ENCODE data around the gene ZNF317. TPM values are rescaled to one million over a fixed set of nuclear protein-coding genes. Genes with fewer than 3 reads are reported as not detected.

The ZNF317 gene
- total and polyA plus RNA-seq, 7 experiments from 2014 or later, result 33.3 to 75.5 (median 52.2) TPM

- Histone ChIP-seq H3K36me3 (ENCODE audit: control insufficient read depth in 2 of 3, insufficient read depth in 3 of 3, low read length in 3 of 3) (peaks cover 0 to 49% (median 4%) of the 10 kb centered on the region in 3 experiments), H3K4me3 (ENCODE audit: low read length) (no peak overlapping the region), H3K27ac (ENCODE audit: low read depth, low read length) (no peak overlapping the region), H3K4me1 (ENCODE audit: control insufficient read depth in 2 of 2, insufficient read depth in 2 of 2, low read length in 2 of 2) (no peaks in the 10 kb centered on the region), H3K27me3 (ENCODE audit: control insufficient read depth in 2 of 2, insufficient read depth in 2 of 2, low read length in 2 of 2) (no peaks in the 10 kb centered on the region), H3K9me3 (ENCODE audit: control insufficient read depth in 2 of 3, low read length in 3 of 3) (peaks cover 0 to 17% (median 9%) of the 10 kb centered on the region in 3 experiments)
- ATAC-seq, result no peak
- Mint-ChIP-seq H3K4me1 (peaks cover 9 to 82% (median 73%) of the 10 kb centered on the region in 7 donors), H3K27ac (peak overlapping the region in 1 of 9 donors; percentile 25), H3K36me3 (peaks cover 28 to 94% (median 87%) of the 10 kb centered on the region in 5 donors), H3K9me3 (peaks cover 9 to 89% (median 47%) of the 10 kb centered on the region in 11 donors), H3K27me3 (no peaks in the 10 kb centered on the region), H3K4me3 (peak overlapping the region in 3 of 10 donors; percentile 3 to 48 (median 38))
- ChIA-PET CTCF (no interaction called here), POLR2A (no interaction called here)
- no peak for DNase-seq
- intact Hi-C loops (cut with micrococcal nuclease), result no loop called here
These were observed 8.5 kb downstream of the ZNF317 start for GRCh38 chr19:9148697-9149096.

DNA sequence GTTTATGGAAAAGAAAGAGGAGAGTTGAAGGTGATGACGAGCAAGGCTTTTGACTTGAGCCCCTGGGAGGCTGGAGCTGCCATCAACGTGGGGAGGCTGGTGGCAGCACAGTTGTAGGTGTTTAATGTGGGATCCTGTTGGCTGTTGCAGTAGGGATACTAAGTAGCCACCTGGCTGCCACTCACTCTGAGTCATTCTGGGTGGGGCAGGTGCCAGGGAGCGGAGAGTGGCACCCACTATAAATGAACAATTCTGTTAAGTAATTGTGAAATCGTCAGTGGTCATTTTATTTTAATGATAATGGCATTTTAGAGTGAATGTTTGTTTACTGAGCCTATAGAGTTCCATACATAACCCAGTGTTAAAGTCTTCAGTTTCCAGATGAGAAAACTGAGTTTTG is 9.8 kb downstream of the ZNF317 start:
- Histone ChIP-seq H3K27me3 (ENCODE audit: control insufficient read depth in 2 of 2, insufficient read depth in 2 of 2, low read length in 2 of 2) (no peaks in the 10 kb centered on the region), H3K4me1 (ENCODE audit: control insufficient read depth in 2 of 2, insufficient read depth in 2 of 2, low read length in 2 of 2) (no peaks in the 10 kb centered on the region), H3K9me3 (ENCODE audit: control insufficient read depth in 2 of 3, low read length in 3 of 3) (peaks cover 0 to 15% (median 3%) of the 10 kb centered on the region in 3 experiments), H3K4me3 (ENCODE audit: low read length) (no peak overlapping the region), H3K36me3 (ENCODE audit: control insufficient read depth in 2 of 3, insufficient read depth in 3 of 3, low read length in 3 of 3) (peaks cover 0 to 57% (median 4%) of the 10 kb centered on the region in 3 experiments), H3K27ac (ENCODE audit: low read depth, low read length) (no peak overlapping the region)
- no peaks in the 10 kb centered on the region for H3K27me3 Mint-ChIP-seq
- peak overlapping the region in 4 of 10 donors; percentile 4 to 53 (median 46) for H3K4me3 Mint-ChIP-seq
- ATAC-seq (no peak), DNase-seq (no peak)
- peaks cover 9 to 83% (median 74%) of the 10 kb centered on the region in 7 donors for H3K4me1 Mint-ChIP-seq
- peaks cover 27 to 95% (median 89%) of the 10 kb centered on the region in 5 donors for H3K36me3 Mint-ChIP-seq
- ChIA-PET CTCF (no interaction called here), POLR2A (no interaction called here)
- H3K27ac Mint-ChIP-seq, result peak overlapping the region in 3 of 9 donors; percentile 4 to 46 (median 10)
- H3K9me3 Mint-ChIP-seq, result peaks cover 6 to 91% (median 46%) of the 10 kb centered on the region in 11 donors
- intact Hi-C loops (cut with micrococcal nuclease), result no loop called here

DNA sequence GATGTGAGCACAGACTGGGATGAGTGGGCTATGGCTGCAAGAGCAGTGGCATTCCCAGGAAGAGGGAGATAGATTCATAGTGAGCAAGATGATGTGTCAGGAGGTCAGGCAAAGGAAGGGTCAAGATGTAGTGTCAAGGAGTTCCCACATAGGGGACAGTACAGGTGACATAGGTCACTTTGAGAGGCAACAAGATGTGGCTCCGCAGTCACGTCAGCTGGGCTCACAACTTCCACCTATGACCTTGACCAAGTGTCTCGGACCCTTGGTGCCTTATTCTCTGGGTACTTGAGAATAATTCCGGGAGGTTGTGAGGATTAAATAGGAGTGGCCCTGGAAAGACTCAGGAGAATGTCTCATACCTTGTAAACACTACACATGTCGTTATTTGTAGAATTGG is 10.5 kb downstream of the ZNF317 start:
- Histone ChIP-seq H3K27ac (ENCODE audit: low read depth, low read length) (no peak overlapping the region), H3K4me1 (ENCODE audit: control insufficient read depth in 2 of 2, insufficient read depth in 2 of 2, low read length in 2 of 2) (no peaks in the 10 kb centered on the region), H3K36me3 (ENCODE audit: control insufficient read depth in 2 of 3, insufficient read depth in 3 of 3, low read length in 3 of 3) (peaks cover 0 to 57% (median 4%) of the 10 kb centered on the region in 3 experiments), H3K9me3 (ENCODE audit: control insufficient read depth in 2 of 3, low read length in 3 of 3) (peaks cover 0 to 9% (median 0%) of the 10 kb centered on the region in 3 experiments), H3K4me3 (ENCODE audit: low read length) (no peak overlapping the region), H3K27me3 (ENCODE audit: control insufficient read depth in 2 of 2, insufficient read depth in 2 of 2, low read length in 2 of 2) (no peaks in the 10 kb centered on the region)
- H3K36me3 Mint-ChIP-seq, result peaks cover 30 to 95% (median 89%) of the 10 kb centered on the region in 5 donors
- ChIA-PET CTCF (no interaction called here), POLR2A (no interaction called here)
- H3K4me1 Mint-ChIP-seq, result peaks cover 6 to 84% (median 77%) of the 10 kb centered on the region in 7 donors
- DNase-seq (no peak), ATAC-seq (no peak)
- H3K27me3 Mint-ChIP-seq, result no peaks in the 10 kb centered on the region
- peaks cover 6 to 91% (median 47%) of the 10 kb centered on the region in 11 donors for H3K9me3 Mint-ChIP-seq
- intact Hi-C loops (cut with micrococcal nuclease), result no loop called here
- peak overlapping the region in 3 of 9 donors; percentile 14 to 16 (median 16) for H3K27ac Mint-ChIP-seq
- peak overlapping the region in 3 of 10 donors; percentile 45 to 53 (median 48) for H3K4me3 Mint-ChIP-seq

DNA sequence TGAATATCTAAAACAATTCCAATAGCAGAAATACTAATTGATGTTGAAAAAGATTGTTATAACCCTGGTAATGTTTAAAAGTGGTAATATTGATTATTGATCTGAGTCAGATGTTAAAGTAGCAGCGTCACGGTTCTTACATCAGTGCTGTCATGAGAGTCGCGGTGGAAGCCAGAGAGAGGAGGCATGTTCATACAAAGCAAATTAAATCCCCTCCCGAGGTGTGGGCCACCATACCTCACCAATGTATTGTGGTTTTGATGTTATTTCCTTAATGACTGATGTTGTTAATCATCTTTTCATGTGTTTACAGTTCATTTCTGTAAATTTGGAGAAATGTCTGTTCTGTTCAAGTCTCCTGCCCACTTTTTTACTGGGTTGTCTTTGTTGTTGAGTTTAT is 11.2 kb downstream of the ZNF317 start:
- Histone ChIP-seq H3K4me3 (ENCODE audit: low read length) (no peak overlapping the region), H3K27ac (ENCODE audit: low read depth, low read length) (no peak overlapping the region), H3K27me3 (ENCODE audit: control insufficient read depth in 2 of 2, insufficient read depth in 2 of 2, low read length in 2 of 2) (no peaks in the 10 kb centered on the region), H3K36me3 (ENCODE audit: control insufficient read depth in 2 of 3, insufficient read depth in 3 of 3, low read length in 3 of 3) (peaks cover 0 to 64% (median 10%) of the 10 kb centered on the region in 3 experiments), H3K4me1 (ENCODE audit: control insufficient read depth in 2 of 2, insufficient read depth in 2 of 2, low read length in 2 of 2) (no peaks in the 10 kb centered on the region), H3K9me3 (ENCODE audit: control insufficient read depth in 2 of 3, low read length in 3 of 3) (peaks cover 0 to 16% (median 0%) of the 10 kb centered on the region in 3 experiments)
- intact Hi-C loops (cut with micrococcal nuclease), result no loop called here
- ATAC-seq, result peak; percentile 42
- Mint-ChIP-seq H3K27ac (no peak overlapping the region), H3K27me3 (no peaks in the 10 kb centered on the region), H3K9me3 (peaks cover 6 to 92% (median 47%) of the 10 kb centered on the region in 11 donors), H3K4me1 (peaks cover 6 to 79% (median 71%) of the 10 kb centered on the region in 7 donors), H3K4me3 (peak overlapping the region in 3 of 10 donors; percentile 9 to 39 (median 22)), H3K36me3 (peaks cover 34 to 98% (median 90%) of the 10 kb centered on the region in 5 donors)
- POLR2A ChIA-PET, result no interaction called here
- no peak for DNase-seq
- CTCF ChIA-PET, result no interaction called here

DNA sequence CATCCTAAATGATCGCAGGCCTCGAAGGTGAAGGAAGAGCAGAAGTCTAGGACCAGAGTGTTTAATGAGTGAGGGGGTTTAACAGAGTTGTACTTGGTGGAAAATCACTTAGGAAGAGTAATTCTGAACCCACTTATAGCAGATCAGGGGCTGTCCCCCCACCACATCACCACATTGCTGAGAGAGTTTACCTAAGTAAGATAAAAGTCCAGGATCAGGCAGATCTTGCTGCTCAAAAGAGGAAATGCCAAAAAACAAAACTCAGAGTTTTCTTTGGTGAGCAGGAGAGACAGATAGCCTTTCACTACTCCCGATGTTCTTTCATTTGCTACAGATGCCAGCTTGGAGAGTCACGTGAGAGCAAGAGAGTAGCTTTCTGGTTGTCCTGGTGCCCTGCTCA is 15.4 kb downstream of the ZNF317 start:
- Histone ChIP-seq H3K4me1 (ENCODE audit: control insufficient read depth in 2 of 2, insufficient read depth in 2 of 2, low read length in 2 of 2) (no peaks in the 10 kb centered on the region), H3K27me3 (ENCODE audit: control insufficient read depth in 2 of 2, insufficient read depth in 2 of 2, low read length in 2 of 2) (no peaks in the 10 kb centered on the region), H3K27ac (ENCODE audit: low read depth, low read length) (no peak overlapping the region), H3K4me3 (ENCODE audit: low read length) (no peak overlapping the region), H3K9me3 (ENCODE audit: control insufficient read depth in 2 of 3, low read length in 3 of 3) (peaks cover 0 to 35% (median 10%) of the 10 kb centered on the region in 3 experiments), H3K36me3 (ENCODE audit: control insufficient read depth in 2 of 3, insufficient read depth in 3 of 3, low read length in 3 of 3) (peaks cover 21 to 76% (median 43%) of the 10 kb centered on the region in 3 experiments)
- intact Hi-C loops (cut with micrococcal nuclease), result no loop called here
- CTCF ChIA-PET, result no interaction called here
- Mint-ChIP-seq H3K4me3 (peak overlapping the region in 1 of 10 donors; percentile 35), H3K27me3 (no peaks in the 10 kb centered on the region), H3K9me3 (peaks cover 6 to 99% (median 59%) of the 10 kb centered on the region in 11 donors), H3K27ac (peak overlapping the region in 1 of 9 donors; percentile 58), H3K36me3 (peaks cover 56 to 100% (median 94%) of the 10 kb centered on the region in 5 donors), H3K4me1 (peaks cover 0 to 44% (median 37%) of the 10 kb centered on the region in 7 donors)
- DNase-seq (no peak), ATAC-seq (no peak)
- POLR2A ChIA-PET, result no interaction called here

GRCh38 chr19:9156304-9156703 is 16.1 kb downstream of the ZNF317 start:
- Histone ChIP-seq H3K36me3 (ENCODE audit: control insufficient read depth in 2 of 3, insufficient read depth in 3 of 3, low read length in 3 of 3) (peaks cover 28 to 80% (median 50%) of the 10 kb centered on the region in 3 experiments), H3K4me3 (ENCODE audit: low read length) (no peak overlapping the region), H3K27me3 (ENCODE audit: control insufficient read depth in 2 of 2, insufficient read depth in 2 of 2, low read length in 2 of 2) (no peaks in the 10 kb centered on the region), H3K27ac (ENCODE audit: low read depth, low read length) (no peak overlapping the region), H3K9me3 (ENCODE audit: control insufficient read depth in 2 of 3, low read length in 3 of 3) (peaks cover 0 to 42% (median 16%) of the 10 kb centered on the region in 3 experiments), H3K4me1 (ENCODE audit: control insufficient read depth in 2 of 2, insufficient read depth in 2 of 2, low read length in 2 of 2) (no peaks in the 10 kb centered on the region)
- DNase-seq (no peak), ATAC-seq (no peak)
- ChIA-PET POLR2A (no interaction called here), CTCF (no interaction called here)
- Mint-ChIP-seq H3K36me3 (peaks cover 56 to 100% (median 94%) of the 10 kb centered on the region in 5 donors), H3K4me1 (peaks cover 0 to 37% (median 30%) of the 10 kb centered on the region in 7 donors), H3K4me3 (no peak overlapping the region), H3K9me3 (peaks cover 0 to 99% (median 59%) of the 10 kb centered on the region in 11 donors), H3K27me3 (no peaks in the 10 kb centered on the region), H3K27ac (no peak overlapping the region)
- intact Hi-C loops (cut with micrococcal nuclease), result no loop called here

DNA sequence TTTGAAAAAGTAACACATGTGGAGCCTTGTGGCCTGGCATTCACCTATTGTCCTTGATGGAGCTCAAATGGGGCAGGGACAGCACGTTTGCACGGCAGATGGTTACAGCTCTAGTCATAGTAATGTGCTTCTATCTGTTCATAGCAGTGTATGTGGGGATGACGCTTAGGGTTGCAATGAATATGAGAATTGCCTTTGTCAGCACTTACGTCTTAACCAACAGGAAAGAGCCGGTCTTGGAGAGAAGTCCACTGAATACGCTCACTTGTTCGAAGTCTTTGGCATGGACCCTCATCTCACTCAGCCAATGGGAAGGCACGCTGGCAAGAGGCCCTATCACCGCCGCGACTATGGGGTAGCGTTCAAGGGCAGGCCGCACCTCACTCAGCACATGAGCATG is 19.7 kb downstream of the ZNF317 start:
- DNase-seq, result no peak
- peaks cover 0 to 11% (median 6%) of the 10 kb centered on the region in 7 donors for H3K4me1 Mint-ChIP-seq
- H3K27ac ChIP-seq (ENCODE audit: low read depth, low read length), result no peak overlapping the region
- H3K27me3 ChIP-seq (ENCODE audit: control insufficient read depth in 2 of 2, insufficient read depth in 2 of 2, low read length in 2 of 2), result no peaks in the 10 kb centered on the region
- ChIA-PET POLR2A (no interaction called here), CTCF (no interaction called here)
- H3K36me3 ChIP-seq (ENCODE audit: control insufficient read depth in 2 of 3, insufficient read depth in 3 of 3, low read length in 3 of 3), result peaks cover 36 to 88% (median 52%) of the 10 kb centered on the region in 3 experiments
- intact Hi-C loops (cut with micrococcal nuclease), result no loop called here
- H3K4me3 Mint-ChIP-seq, result peak overlapping the region in 1 of 10 donors; percentile 76
- no peaks in the 10 kb centered on the region for H3K4me1 ChIP-seq (ENCODE audit: control insufficient read depth in 2 of 2, insufficient read depth in 2 of 2, low read length in 2 of 2)
- H3K27ac Mint-ChIP-seq, result peak overlapping the region in 1 of 9 donors; percentile 68
- H3K4me3 ChIP-seq (ENCODE audit: low read length), result no peak overlapping the region
- peaks cover 0 to 96% (median 56%) of the 10 kb centered on the region in 11 donors for H3K9me3 Mint-ChIP-seq
- no peaks in the 10 kb centered on the region for H3K27me3 Mint-ChIP-seq
- peaks cover 64 to 98% (median 95%) of the 10 kb centered on the region in 5 donors for H3K36me3 Mint-ChIP-seq
- ATAC-seq, result no peak
- peaks cover 0 to 41% (median 19%) of the 10 kb centered on the region in 3 experiments for H3K9me3 ChIP-seq (ENCODE audit: control insufficient read depth in 2 of 3, low read length in 3 of 3)

Measured in naive thymus-derived CD4-positive, alpha-beta T cell (primary cell).